GM23248 (cell line): Measurements from ENCODE around the gene WASL.

Experiments
- EZH2 ChIP-seq: fragments of 200-600 bp; sonication (generic); IDR thresholded peaks from 2 replicates; pipeline ENCODE4 v1.6.1; 2018; ENCODE audit warnings: antibody characterized with exemption, mild to moderate bottlenecking; ENCODE audit not compliant: insufficient read depth, poor library complexity, severe bottlenecking
- EZH2phosphoT487 ChIP-seq: fragments of 200-600 bp; sonication (generic); IDR thresholded peaks from 2 replicates; pipeline ENCODE4 v1.6.1; 2018; ENCODE audit warnings: antibody characterized with exemption, moderate library complexity, mild to moderate bottlenecking, low read depth; ENCODE audit not compliant: insufficient read depth

- no peak for TF ChIP-seq EZH2
- TF ChIP-seq EZH2phosphoT487: no peak
Measured at GRCh38 chr7:123752534-123752933, 3.7 kb upstream of the WASL start.
